ENCODE data around the gene TUBB2B.

DNA sequence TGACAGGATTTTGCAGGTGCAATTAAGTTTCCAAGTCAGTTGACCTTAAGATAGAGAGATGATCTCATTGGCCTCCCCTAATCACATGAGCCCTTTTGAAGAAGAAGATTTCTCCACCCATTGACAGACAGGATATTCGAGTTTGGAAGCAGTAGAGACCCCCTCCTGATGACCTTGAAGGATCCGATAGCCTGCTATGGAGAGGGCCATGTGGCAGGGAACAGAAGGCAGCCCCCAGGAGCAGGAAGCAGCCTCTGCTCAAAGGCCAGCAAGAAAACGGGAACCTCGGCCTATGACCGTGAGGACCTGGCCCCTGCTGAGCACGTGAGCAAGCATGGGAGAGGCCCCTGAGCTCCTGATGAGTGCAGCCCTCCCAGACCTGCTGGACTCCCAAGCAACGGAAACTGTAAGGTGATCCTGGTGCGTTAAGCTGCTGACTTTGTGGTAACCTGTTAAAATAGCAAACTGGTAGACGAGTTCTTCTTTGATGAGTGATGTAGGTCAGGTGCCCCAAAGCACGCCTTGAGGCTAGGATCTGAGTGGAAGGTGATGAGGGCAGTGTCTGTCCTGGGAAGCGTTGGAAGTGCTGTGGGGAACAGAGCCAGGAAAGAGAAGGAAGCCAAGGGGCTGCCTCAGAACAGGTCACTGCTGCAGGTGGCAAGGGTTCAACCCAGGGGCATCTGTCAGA, 51.6 kb downstream of the TUBB2B start:
- TF ChIP-seq YY1 (IDR thresholded peaks at IDR 0.05; ENCODE audit: low read depth) (no peak), NFIC (IDR thresholded peaks at IDR 0.05) (no peak), EGR1 (IDR thresholded peaks at IDR 0.05) (no peak), TAF1 (IDR thresholded peaks at IDR 0.05; ENCODE audit: low read depth) (no peak), EP300 (IDR thresholded peaks at IDR 0.05; ENCODE audit: borderline replicate concordance) (no peak), ZBTB7A (IDR thresholded peaks at IDR 0.05; ENCODE audit: low read depth) (no peak), RAD21 (IDR thresholded peaks at IDR 0.05; ENCODE audit: low read depth) (no peak), CEBPB (IDR thresholded peaks at IDR 0.05) (no peak), TEAD4 (IDR thresholded peaks at IDR 0.05) (no peak), CREB1 (IDR thresholded peaks at IDR 0.05; ENCODE audit: low read depth) (no peak)
- TF ChIP-seq, protein P1, sequence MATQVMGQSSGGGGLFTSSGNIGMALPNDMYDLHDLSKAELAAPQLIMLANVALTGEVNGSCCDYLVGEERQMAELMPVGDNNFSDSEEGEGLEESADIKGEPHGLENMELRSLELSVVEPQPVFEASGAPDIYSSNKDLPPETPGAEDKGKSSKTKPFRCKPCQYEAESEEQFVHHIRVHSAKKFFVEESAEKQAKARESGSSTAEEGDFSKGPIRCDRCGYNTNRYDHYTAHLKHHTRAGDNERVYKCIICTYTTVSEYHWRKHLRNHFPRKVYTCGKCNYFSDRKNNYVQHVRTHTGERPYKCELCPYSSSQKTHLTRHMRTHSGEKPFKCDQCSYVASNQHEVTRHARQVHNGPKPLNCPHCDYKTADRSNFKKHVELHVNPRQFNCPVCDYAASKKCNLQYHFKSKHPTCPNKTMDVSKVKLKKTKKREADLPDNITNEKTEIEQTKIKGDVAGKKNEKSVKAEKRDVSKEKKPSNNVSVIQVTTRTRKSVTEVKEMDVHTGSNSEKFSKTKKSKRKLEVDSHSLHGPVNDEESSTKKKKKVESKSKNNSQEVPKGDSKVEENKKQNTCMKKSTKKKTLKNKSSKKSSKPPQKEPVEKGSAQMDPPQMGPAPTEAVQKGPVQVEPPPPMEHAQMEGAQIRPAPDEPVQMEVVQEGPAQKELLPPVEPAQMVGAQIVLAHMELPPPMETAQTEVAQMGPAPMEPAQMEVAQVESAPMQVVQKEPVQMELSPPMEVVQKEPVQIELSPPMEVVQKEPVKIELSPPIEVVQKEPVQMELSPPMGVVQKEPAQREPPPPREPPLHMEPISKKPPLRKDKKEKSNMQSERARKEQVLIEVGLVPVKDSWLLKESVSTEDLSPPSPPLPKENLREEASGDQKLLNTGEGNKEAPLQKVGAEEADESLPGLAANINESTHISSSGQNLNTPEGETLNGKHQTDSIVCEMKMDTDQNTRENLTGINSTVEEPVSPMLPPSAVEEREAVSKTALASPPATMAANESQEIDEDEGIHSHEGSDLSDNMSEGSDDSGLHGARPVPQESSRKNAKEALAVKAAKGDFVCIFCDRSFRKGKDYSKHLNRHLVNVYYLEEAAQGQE (IDR thresholded peaks at IDR 0.05; ENCODE audit: low read depth) = no peak
- TF ChIP-seq, protein P2, sequence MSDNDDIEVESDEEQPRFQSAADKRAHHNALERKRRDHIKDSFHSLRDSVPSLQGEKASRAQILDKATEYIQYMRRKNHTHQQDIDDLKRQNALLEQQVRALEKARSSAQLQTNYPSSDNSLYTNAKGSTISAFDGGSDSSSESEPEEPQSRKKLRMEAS (IDR thresholded peaks at IDR 0.05) = peak; percentile 30; the same call in 1 of the 2 replicates
- TF ChIP-seq, protein P3, sequence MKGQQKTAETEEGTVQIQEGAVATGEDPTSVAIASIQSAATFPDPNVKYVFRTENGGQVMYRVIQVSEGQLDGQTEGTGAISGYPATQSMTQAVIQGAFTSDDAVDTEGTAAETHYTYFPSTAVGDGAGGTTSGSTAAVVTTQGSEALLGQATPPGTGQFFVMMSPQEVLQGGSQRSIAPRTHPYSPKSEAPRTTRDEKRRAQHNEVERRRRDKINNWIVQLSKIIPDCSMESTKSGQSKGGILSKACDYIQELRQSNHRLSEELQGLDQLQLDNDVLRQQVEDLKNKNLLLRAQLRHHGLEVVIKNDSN (IDR thresholded peaks at IDR 0.05) = 0 out of 2 replicates have a peak, but pooled peaks have one; percentile 22

All from Ishikawa (cell line).